Ascending aorta (tissue), 2 donors: ENCODE results near the gene PDE6C. TPM values are rescaled to one million over a fixed set of nuclear protein-coding genes. Genes with fewer than 3 reads are reported as not detected.

Source experiments
- DNase-seq, 2 donors: peaks; one replicate each; pipeline ENCODE4 v3.0.0-alpha.2; 2019; ENCODE audit warnings: low spot score in 2 of 2
- H3K27ac ChIP-seq, 2 donors: fragments of 200-600 bp; sonication (generic); one replicate each; pipeline ENCODE4 v1.5.1; 2016 to 2017; ENCODE audit warnings: mild to moderate bottlenecking in 1 of 2
- H3K27me3 ChIP-seq: fragments of 200-600 bp; sonication (generic); one replicate; pipeline ENCODE4 v1.5.1; 2017
- H3K36me3 ChIP-seq, 2 donors: fragments of 200-600 bp; sonication (generic); one replicate each; pipeline ENCODE4 v1.5.1; 2016
- H3K4me1 ChIP-seq, 2 donors: fragments of 200-600 bp; sonication (generic); one replicate each; pipeline ENCODE4 v1.5.1; 2016 to 2017; ENCODE audit warnings: mild to moderate bottlenecking in 1 of 2
- H3K4me3 ChIP-seq, 2 donors: fragments of 200-600 bp; sonication (generic); one replicate each; pipeline ENCODE4 v1.5.1; 2016 to 2017; ENCODE audit warnings: mild to moderate bottlenecking in 1 of 2
- H3K9me3 ChIP-seq, 2 donors: fragments of 200-600 bp; sonication (generic); one replicate each; pipeline ENCODE4 v1.5.1; 2016
- CTCF ChIP-seq, 3 experiments: fragments of 200-600 bp in 2 of 3; fragments of 450-650 bp in 1 of 3; sonication (generic) in 2 of 3; IDR thresholded peaks; one replicate each; pipeline ENCODE4 v1.5.1; 2016 to 2019; ENCODE audit warnings: antibody characterized with exemption in 3 of 3, mild to moderate bottlenecking in 1 of 3, moderate library complexity in 1 of 3
- intact Hi-C: fragments of 100-400 bp; cut with DNase I; formaldehyde crosslinking; loops from one replicate; pipeline ENCODE4 v1.15.1; 2023
- total RNA-seq: library from RNA; depleted of rRNA; stranded (reverse); fragments of >200 nt; gene quantifications from one replicate; pipeline ENCODE4 v1.1.0, GENCODE V29; 2016

Gene PDE6C
- total RNA-seq, 1 donor from 2014 or later: not detected

- Histone ChIP-seq H3K27ac (no peak overlapping the region), H3K36me3 (peaks cover 33 to 54% of the 10 kb centered on the region in 2 donors), H3K4me1 (no peaks in the 10 kb centered on the region), H3K27me3 (no peaks in the 10 kb centered on the region), H3K4me3 (no peak overlapping the region), H3K9me3 (no peaks in the 10 kb centered on the region)
- intact Hi-C loops: loop anchor here (10.0 kb wide), 1 partner anchor 307 kb away; no protein-coding TSS in a partner anchor
- no peak for DNase-seq
- no peak for TF ChIP-seq CTCF (IDR thresholded peaks at IDR 0.05)
These were observed 59.8 kb downstream of the PDE6C start for GRCh38 chr10:93672022-93672678.

- intact Hi-C loops: loop anchor here (10.0 kb wide), 1 partner anchor 308 kb away; no protein-coding TSS in a partner anchor
- Histone ChIP-seq H3K4me1 (no peaks in the 10 kb centered on the region), H3K4me3 (no peak overlapping the region), H3K9me3 (no peaks in the 10 kb centered on the region), H3K27me3 (no peaks in the 10 kb centered on the region), H3K36me3 (peaks cover 35 to 54% of the 10 kb centered on the region in 2 donors), H3K27ac (no peak overlapping the region)
- DNase-seq: no peak
- TF ChIP-seq CTCF (IDR thresholded peaks at IDR 0.05): no peak
These were observed 60.6 kb downstream of the PDE6C start for GRCh38 chr10:93672890-93673289.

DNA sequence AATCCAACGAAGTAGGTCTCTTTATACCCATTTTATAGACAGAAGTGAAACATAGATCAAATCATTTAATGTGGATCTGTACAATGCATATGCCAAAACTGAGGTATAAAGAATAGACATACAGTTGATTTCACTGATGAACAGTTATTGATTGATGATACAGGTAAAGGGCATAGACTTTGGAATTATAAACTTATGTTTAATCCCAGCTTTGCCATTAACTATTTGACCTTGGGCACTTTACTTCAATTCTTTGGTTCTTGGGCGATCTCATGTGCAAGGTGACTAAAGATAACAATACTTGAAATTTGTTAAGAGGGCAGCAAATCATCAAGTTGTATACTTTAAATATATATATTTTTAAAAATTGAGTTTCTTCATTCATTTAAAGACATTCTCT lies 61.5 kb downstream of the PDE6C start:
- Histone ChIP-seq H3K36me3 (peaks cover 39 to 54% of the 10 kb centered on the region in 2 donors), H3K4me1 (no peaks in the 10 kb centered on the region), H3K27ac (no peak overlapping the region), H3K9me3 (no peaks in the 10 kb centered on the region), H3K4me3 (no peak overlapping the region), H3K27me3 (no peaks in the 10 kb centered on the region)
- no peak for TF ChIP-seq CTCF (IDR thresholded peaks at IDR 0.05)
- DNase-seq: no peak
- intact Hi-C loops: loop anchor here (10.0 kb wide), 1 partner anchor 309 kb away; no protein-coding TSS in a partner anchor

- Histone ChIP-seq H3K36me3 (peaks cover 27 to 60% of the 10 kb centered on the region in 2 donors), H3K9me3 (no peaks in the 10 kb centered on the region), H3K27me3 (no peaks in the 10 kb centered on the region), H3K27ac (no peak overlapping the region), H3K4me1 (no peaks in the 10 kb centered on the region), H3K4me3 (no peak overlapping the region)
- DNase-seq: no peak
- intact Hi-C loops: loop anchor here (10.0 kb wide), 1 partner anchor 314 kb away; no protein-coding TSS in a partner anchor
- TF ChIP-seq CTCF (IDR thresholded peaks at IDR 0.05): no peak
These were observed 66.0 kb downstream of the PDE6C start for GRCh38 chr10:93678386-93678785.

DNA sequence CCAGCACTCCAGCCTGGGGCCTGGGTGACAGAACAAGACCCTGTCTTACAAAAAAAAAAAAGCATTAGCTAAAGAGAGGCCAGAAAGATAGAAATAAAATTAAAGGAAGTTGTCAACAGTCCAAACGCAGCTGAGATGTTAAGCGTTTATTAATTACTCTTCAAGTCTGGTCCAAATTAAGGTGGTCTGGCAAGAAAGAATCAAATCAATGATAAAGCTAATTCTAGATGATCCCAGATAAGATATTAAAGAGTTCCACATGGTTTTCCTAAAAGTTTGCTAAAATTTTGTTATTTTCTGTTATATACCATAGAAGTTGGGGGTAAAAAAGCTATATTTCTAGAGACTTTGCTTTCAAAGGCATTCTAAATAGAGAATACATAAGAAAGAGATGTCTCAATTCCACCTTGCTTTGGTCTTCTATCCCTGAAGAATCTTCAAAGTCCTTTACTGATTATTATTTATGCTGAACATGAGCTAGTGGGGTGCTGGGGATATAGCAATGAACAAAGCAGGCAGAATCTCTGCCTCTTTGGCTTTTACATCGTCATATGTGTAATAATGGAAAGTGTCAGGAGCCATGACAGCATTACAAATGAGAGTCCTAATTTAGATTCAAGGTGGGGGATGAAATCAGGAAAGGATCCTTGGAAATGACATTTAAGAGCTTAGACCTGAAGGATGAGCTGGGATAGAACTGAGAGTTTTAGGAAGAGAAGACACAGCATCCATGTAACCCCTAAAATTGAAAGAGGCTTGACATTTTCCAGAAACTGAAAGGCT lies 66.7 kb downstream of the PDE6C start:
- TF ChIP-seq CTCF (IDR thresholded peaks at IDR 0.05): no peak

More for the DNA sequence above, 66.7 kb downstream of the PDE6C start:
- Histone ChIP-seq H3K27ac (no peak overlapping the region), H3K4me1 (no peaks in the 10 kb centered on the region), H3K9me3 (no peaks in the 10 kb centered on the region), H3K27me3 (no peaks in the 10 kb centered on the region), H3K4me3 (no peak overlapping the region), H3K36me3 (peaks cover 21 to 60% of the 10 kb centered on the region in 2 donors)
- DNase-seq: no peak
- intact Hi-C loops: loop anchor here (10.0 kb wide), 1 partner anchor 314 kb away; no protein-coding TSS in a partner anchor
